Astrocyte (in vitro differentiated cells and primary cell): Measurements from ENCODE around the gene PIGC.

Experiments
- CTCF ChIP-seq: IDR thresholded peaks from 2 replicates; pipeline ENCODE4 v1.5.1; 2011; ENCODE audit warnings: low read depth, mild to moderate bottlenecking, inconsistent platforms, low read length, moderate library complexity; ENCODE audit not compliant: insufficient read depth
- EZH2 ChIP-seq: IDR thresholded peaks from 2 replicates; pipeline ENCODE4 v1.6.1; 2012; ENCODE audit warnings: mild to moderate bottlenecking, low read length, inconsistent platforms; ENCODE audit not compliant: insufficient read depth

- no peak for TF ChIP-seq CTCF
- TF ChIP-seq EZH2, result no peak
Measured at GRCh38 chr1:172492421-172492820, 48.6 kb upstream of the PIGC start.
